ENCODE measurements around the gene GPR143. TPM values are rescaled to one million over a fixed set of nuclear protein-coding genes. Genes with fewer than 3 reads are reported as not detected.
A peak's percentile ranks its signal among the peaks of the same experiment; 100 is the strongest.
"Not testable (repeated sequence)": the region's sequence is repeated elsewhere in the genome, so short reads cannot be mapped to it uniquely, and the experiment has no call there.

Gene GPR143
- total and polyA plus RNA-seq, 2 donors (not counting 3 experiments of a cell fraction or from before 2014, with no cell fraction given): 9.3 to 17.7 TPM

GRCh38 chrX:9770319-9770718, 4.7 kb upstream of the GPR143 start:
- no peak overlapping the region for H2AFZ ChIP-seq (ENCODE audit: low read depth, low read length)

GRCh38 chrX:9768321-9768839, 2.7 kb upstream of the GPR143 start:
- CTCF ChIA-PET: interaction anchor here (0.5 to 1.4 kb wide), 3 partner anchors 8 to 21 kb away, joined by 3 to 5 read pairs (median 3); no protein-coding TSS in a partner anchor
- POLR2A ChIA-PET; H3K79me2 ChIP-seq (ENCODE audit: control insufficient read depth, insufficient read depth, low read length); H3K27me3 ChIP-seq (ENCODE audit: control insufficient read depth in 2 of 2, insufficient read depth in 2 of 2, low read length in 2 of 2); dilution Hi-C loops (cut with MboI; ENCODE audit: extremely low pct_ligation_motif_present, low sequenced_read_pairs); H3K9me3 ChIP-seq (replicated peaks; ENCODE audit: control insufficient read depth, insufficient read depth, low read length); H2AFZ ChIP-seq (ENCODE audit: low read depth, low read length); DNase-seq (ENCODE audit: low read depth, low spot score); H3K4me2 ChIP-seq (ENCODE audit: insufficient read depth, low read length); H3K9ac ChIP-seq (replicated peaks; ENCODE audit: extremely low read depth, insufficient read depth, low read length); BruUV-seq (replicated peaks); H3K36me3 ChIP-seq (ENCODE audit: control insufficient read depth in 2 of 2, extremely low read depth in 1 of 2, insufficient read depth in 2 of 2, low read length in 2 of 2); H3K27ac ChIP-seq (ENCODE audit: insufficient read depth, low read depth, low read length); H3K9me1 ChIP-seq (replicated peaks; ENCODE audit: control insufficient read depth, extremely low read depth, insufficient read depth, low read length); intact Hi-C loops (cut with micrococcal nuclease); H4K20me1 ChIP-seq (replicated peaks; ENCODE audit: control insufficient read depth, extremely low read depth, insufficient read depth, low read length); H3K4me3 ChIP-seq (replicated peaks in 1 of 3; ENCODE audit: insufficient read depth in 1 of 3, low read depth in 1 of 3, low read length in 3 of 3): not testable (repeated sequence)
- peaks cover 25% of the 10 kb centered on the region for H3K4me1 ChIP-seq (ENCODE audit: control insufficient read depth, extremely low read depth, insufficient read depth, low read length)
- peak; percentile 70 for FAIRE-seq

More at GRCh38 chrX:9770319-9770718, 4.7 kb upstream of the GPR143 start:
- peak overlapping the region; percentile 23 for H3K4me2 ChIP-seq (ENCODE audit: insufficient read depth, low read length)
- dilution Hi-C loops (cut with MboI; ENCODE audit: extremely low pct_ligation_motif_present, low sequenced_read_pairs) (no loop called here), intact Hi-C loops (cut with micrococcal nuclease) (loop anchor here (1.0 to 2.0 kb wide), 3 partner anchors 16 to 113 kb away; partner anchors contain the start of gene SHROOM2)
- H4K20me1 ChIP-seq (replicated peaks; ENCODE audit: control insufficient read depth, extremely low read depth, insufficient read depth, low read length): no peaks in the 10 kb centered on the region
- no peak overlapping the region for H3K9ac ChIP-seq (replicated peaks; ENCODE audit: extremely low read depth, insufficient read depth, low read length)
- FAIRE-seq (peak; percentile 99), DNase-seq (ENCODE audit: low read depth, low spot score) (peak; percentile 72)
- no peaks in the 10 kb centered on the region for H3K79me2 ChIP-seq (ENCODE audit: control insufficient read depth, insufficient read depth, low read length)
- TF ChIP-seq FOS (IDR thresholded peaks at IDR 0.05; ENCODE audit: borderline replicate concordance, insufficient read depth, low read length) (peak; percentile 51), POLR2AphosphoS5 (IDR thresholded peaks at IDR 0.05; ENCODE audit: insufficient read depth, low read depth, low read length) (peak; percentile 64), MAX (IDR thresholded peaks at IDR 0.05; ENCODE audit: insufficient read depth, insufficient read length) (no peak), JUN (IDR thresholded peaks at IDR 0.05; ENCODE audit: borderline replicate concordance, insufficient read depth, insufficient read length, low read depth) (peak; percentile 61), POLR2A (IDR thresholded peaks at IDR 0.05; ENCODE audit: low read depth, low read length) (no peak), CTCF (IDR thresholded peaks at IDR 0.05; ENCODE audit: extremely low read depth in 1 of 2, insufficient read depth in 1 of 2, low read depth in 1 of 2, low read length in 2 of 2) (no peak), MYC (IDR thresholded peaks at IDR 0.05; ENCODE audit: low read depth, low read length) (no peak), GATA2 (IDR thresholded peaks at IDR 0.05; ENCODE audit: insufficient read depth, insufficient read length, low read depth, low read length) (peak; percentile 25), EZH2 (IDR thresholded peaks at IDR 0.05; ENCODE audit: borderline replicate concordance, low read depth, low read length, severe bottlenecking) (no peak)
- peaks cover 25% of the 10 kb centered on the region for H3K4me1 ChIP-seq (ENCODE audit: control insufficient read depth, extremely low read depth, insufficient read depth, low read length)
- peak overlapping the region; percentile 57 for H3K27ac ChIP-seq (ENCODE audit: insufficient read depth, low read depth, low read length)
- no peaks in the 10 kb centered on the region for H3K9me3 ChIP-seq (replicated peaks; ENCODE audit: control insufficient read depth, insufficient read depth, low read length)
- ChIA-PET CTCF (no interaction called here), POLR2A (no interaction called here)
- no peaks in the 10 kb centered on the region for H3K9me1 ChIP-seq (replicated peaks; ENCODE audit: control insufficient read depth, extremely low read depth, insufficient read depth, low read length)
- H3K4me3 ChIP-seq (replicated peaks in 1 of 3; ENCODE audit: insufficient read depth in 1 of 3, low read depth in 1 of 3, low read length in 3 of 3): no peak overlapping the region
- H3K36me3 ChIP-seq (ENCODE audit: control insufficient read depth in 2 of 2, extremely low read depth in 1 of 2, insufficient read depth in 2 of 2, low read length in 2 of 2): no peaks in the 10 kb centered on the region
- H3K27me3 ChIP-seq (ENCODE audit: control insufficient read depth in 2 of 2, insufficient read depth in 2 of 2, low read length in 2 of 2): no peaks in the 10 kb centered on the region
- no TSS peak for BruUV-seq (replicated peaks)
